Measurements from ENCODE around the gene ZNF286A. TPM values are rescaled to one million over a fixed set of nuclear protein-coding genes. Genes with fewer than 3 reads are reported as not detected.
"Not testable (repeated sequence)": the region's sequence is repeated elsewhere in the genome, so short reads cannot be mapped to it uniquely, and the experiment has no call there.

The ZNF286A gene
- total RNA-seq, 1 donor from 2014 or later: 11.2 TPM

DNA sequence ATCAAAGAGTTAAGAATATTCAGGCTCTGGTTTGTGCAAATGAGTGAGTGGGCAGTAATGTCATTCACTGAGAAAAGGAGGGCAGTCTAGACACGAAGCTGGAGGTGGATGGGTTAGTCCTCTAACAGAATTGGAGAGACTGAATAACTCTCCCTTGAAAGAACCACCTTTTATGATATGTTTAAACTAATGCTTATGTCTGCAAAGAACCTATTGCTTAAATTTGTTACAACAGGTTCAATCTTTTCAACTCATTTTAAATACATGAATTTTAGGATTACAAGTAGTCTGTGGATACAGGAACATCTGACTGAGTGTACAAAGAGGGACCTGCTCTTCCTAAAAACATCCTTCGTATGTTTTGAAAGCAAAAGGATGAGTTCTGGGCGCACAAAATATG is 585 bp upstream of the ZNF286A start:
- H3K27ac ChIP-seq: peak overlapping the region; percentile 1
- peak overlapping the region; percentile 58 for H3K4me3 ChIP-seq
- H3K27me3 ChIP-seq (ENCODE audit: low read depth); H3K4me1 ChIP-seq; H3K9me3 ChIP-seq; DNase-seq; intact Hi-C loops (cut with DNase I); H3K36me3 ChIP-seq: not testable (repeated sequence)
- peak in 1 of 2 donors; percentile 1 for ATAC-seq

GRCh38 chr17:15699937-15700336 is 385 bp downstream of the ZNF286A start:
- peak; percentile 25 to 55 for ATAC-seq
- H3K27me3 ChIP-seq (ENCODE audit: low read depth); H3K27ac ChIP-seq: not testable (repeated sequence)

GRCh38 chr17:15704239-15704638 is 4.7 kb downstream of the ZNF286A start:
- peaks cover 24% of the 10 kb centered on the region for H3K36me3 ChIP-seq
- not testable (repeated sequence) for DNase-seq

More at GRCh38 chr17:15699937-15700336, 385 bp downstream of the ZNF286A start:
- DNase-seq; H3K9me3 ChIP-seq; H3K36me3 ChIP-seq; intact Hi-C loops (cut with DNase I); H3K4me1 ChIP-seq: not testable (repeated sequence)
- H3K4me3 ChIP-seq: peak overlapping the region; percentile 58

DNA sequence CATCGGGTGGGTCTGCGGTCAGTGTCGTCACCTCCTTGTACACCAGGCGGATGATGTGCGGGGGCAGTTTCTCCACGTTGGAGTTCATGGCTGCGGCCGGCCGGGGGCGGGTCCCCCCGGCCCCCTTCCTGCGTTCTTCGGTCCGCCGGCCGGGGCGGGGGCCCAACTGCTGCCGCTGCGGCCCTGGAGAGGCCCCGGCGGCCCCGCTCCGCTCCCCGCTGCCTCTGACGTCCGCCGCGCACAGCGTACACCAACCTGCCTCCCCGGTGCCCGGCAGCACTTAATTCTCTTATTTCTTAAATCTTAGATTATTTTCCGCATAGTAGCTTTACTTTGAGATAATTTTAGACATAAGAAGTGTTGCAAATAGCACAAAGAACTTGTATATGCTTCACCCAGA is 5.3 kb downstream of the ZNF286A start:
- intact Hi-C loops (cut with DNase I); ATAC-seq: not testable (repeated sequence)
- H3K36me3 ChIP-seq: peaks cover 24% of the 10 kb centered on the region

More at GRCh38 chr17:15704239-15704638, 4.7 kb downstream of the ZNF286A start:
- H3K27me3 ChIP-seq (ENCODE audit: low read depth); H3K4me1 ChIP-seq; H3K27ac ChIP-seq; H3K4me3 ChIP-seq; ATAC-seq; intact Hi-C loops (cut with DNase I): not testable (repeated sequence)
- peaks cover 20% of the 10 kb centered on the region for H3K9me3 ChIP-seq

DNA sequence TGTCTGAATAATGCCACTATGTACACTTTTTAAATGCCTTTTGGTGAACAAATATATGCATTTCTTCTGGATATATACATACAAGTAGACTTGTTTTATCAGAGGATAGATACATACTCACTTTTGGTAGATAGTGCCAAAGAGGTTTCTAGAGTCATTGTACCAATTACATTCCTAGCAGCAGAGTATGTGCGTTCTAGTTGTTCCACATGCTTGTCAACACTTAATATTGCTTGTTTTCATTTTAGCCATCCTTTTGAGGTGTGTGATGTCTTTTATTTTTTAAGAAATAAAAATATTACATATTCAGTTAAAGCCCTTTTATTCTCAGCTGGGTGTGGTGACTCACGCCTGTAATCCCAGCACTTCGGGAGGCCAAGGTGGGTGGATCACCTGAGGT is 9.3 kb downstream of the ZNF286A start:
- not testable (repeated sequence) for H3K27ac ChIP-seq, ATAC-seq

More for the DNA sequence above, 5.3 kb downstream of the ZNF286A start:
- H3K9me3 ChIP-seq: peaks cover 20% of the 10 kb centered on the region
- not testable (repeated sequence) for H3K4me3 ChIP-seq; DNase-seq; H3K4me1 ChIP-seq; H3K27me3 ChIP-seq (ENCODE audit: low read depth); H3K27ac ChIP-seq

GRCh38 chr17:15716601-15717563 is 17.3 kb downstream of the ZNF286A start:
- H3K4me1 ChIP-seq; intact Hi-C loops (cut with DNase I); ATAC-seq; H3K27ac ChIP-seq; H3K4me3 ChIP-seq; DNase-seq; H3K36me3 ChIP-seq; H3K27me3 ChIP-seq (ENCODE audit: low read depth): not testable (repeated sequence)
- peaks cover 53% of the 10 kb centered on the region for H3K9me3 ChIP-seq

More for the DNA sequence above, 9.3 kb downstream of the ZNF286A start:
- H3K4me3 ChIP-seq; H3K4me1 ChIP-seq; intact Hi-C loops (cut with DNase I); DNase-seq; H3K27me3 ChIP-seq (ENCODE audit: low read depth): not testable (repeated sequence)
- Histone ChIP-seq H3K9me3 (peaks cover 29% of the 10 kb centered on the region), H3K36me3 (peaks cover 24% of the 10 kb centered on the region)

DNA sequence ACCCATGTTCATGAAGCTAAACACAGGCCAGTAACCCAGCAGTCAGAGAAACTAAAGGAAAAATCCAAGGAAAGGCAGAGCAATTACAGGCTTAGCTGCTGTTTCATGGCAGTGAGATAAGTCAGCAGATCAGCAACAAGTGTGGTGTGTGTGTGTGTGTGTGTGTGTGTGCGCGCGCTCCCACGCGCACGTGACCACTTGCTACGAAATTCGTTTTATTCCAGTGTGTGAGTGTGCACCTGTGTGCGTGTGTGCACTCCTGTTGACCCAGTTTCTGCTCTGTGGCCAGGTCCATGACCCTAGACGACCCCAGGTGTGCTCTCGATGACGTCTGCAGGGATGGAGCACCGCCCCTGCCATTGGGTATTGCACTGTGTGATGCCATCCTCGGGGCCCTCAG is 31.0 kb downstream of the ZNF286A start:
- ATAC-seq; intact Hi-C loops (cut with DNase I); H3K4me1 ChIP-seq; H3K27me3 ChIP-seq (ENCODE audit: low read depth); H3K36me3 ChIP-seq; H3K4me3 ChIP-seq; H3K9me3 ChIP-seq; H3K27ac ChIP-seq; DNase-seq: not testable (repeated sequence)

GRCh38 chr17:15731900-15732299 is 32.3 kb downstream of the ZNF286A start, which contains the start of gene TBC1D26:
TBC1D26 (plus strand) TSS chr17:15732283; CDS start chr17:15735349, 3,066 bp downstream.
- intact Hi-C loops (cut with DNase I); H3K4me1 ChIP-seq; DNase-seq; H3K27me3 ChIP-seq (ENCODE audit: low read depth); H3K4me3 ChIP-seq; H3K36me3 ChIP-seq; ATAC-seq; H3K9me3 ChIP-seq; H3K27ac ChIP-seq: not testable (repeated sequence)

- H3K4me3 ChIP-seq; DNase-seq; H3K27me3 ChIP-seq (ENCODE audit: low read depth); H3K4me1 ChIP-seq; ATAC-seq; H3K9me3 ChIP-seq; H3K27ac ChIP-seq; intact Hi-C loops (cut with DNase I); H3K36me3 ChIP-seq: not testable (repeated sequence)
Observed at GRCh38 chr17:15733174-15733789, 33.7 kb downstream of the ZNF286A start.

DNA sequence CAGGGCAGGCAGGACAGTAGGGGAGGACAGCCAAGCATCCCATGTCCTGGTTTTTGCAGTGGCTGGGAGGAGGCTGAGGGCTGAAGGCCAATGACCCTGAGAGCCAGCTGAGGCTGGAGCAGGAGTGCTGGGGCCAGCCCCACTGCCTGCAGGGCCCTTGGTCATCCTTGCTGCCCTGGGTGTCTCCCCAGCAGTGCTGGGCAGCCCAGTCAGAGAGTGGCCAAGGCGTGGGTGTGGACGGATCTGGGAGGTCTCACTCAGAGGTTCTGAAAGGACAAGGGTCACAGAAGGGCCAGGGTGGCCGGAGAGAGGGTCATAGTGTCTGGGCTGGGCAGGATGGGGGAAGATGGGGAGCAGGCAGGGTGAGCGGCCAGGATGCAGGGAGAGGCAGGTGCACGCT is 37.0 kb downstream of the ZNF286A start:
- intact Hi-C loops (cut with DNase I); H3K4me3 ChIP-seq: not testable (repeated sequence)
- peak in 1 of 2 donors; percentile 15 for ATAC-seq

More for the DNA sequence above, 37.0 kb downstream of the ZNF286A start:
- not testable (repeated sequence) for H3K9me3 ChIP-seq; H3K4me1 ChIP-seq; H3K27ac ChIP-seq; H3K27me3 ChIP-seq (ENCODE audit: low read depth); H3K36me3 ChIP-seq; DNase-seq

All from lower lobe of right lung (tissue), 2 donors.